Bronchial epithelial cell (primary cell): ENCODE results near the gene KATNIP. TPM values are rescaled to one million over a fixed set of nuclear protein-coding genes. Genes with fewer than 3 reads are reported as not detected.

Source experiments
- DNase-seq: peaks from one replicate; pipeline ENCODE4 v3.0.0-alpha.2; 2010; ENCODE audit warnings: low read depth
- FAIRE-seq: peaks from 2 replicates; lab custom pipeline; 2011; peaks lifted over from hg19 to GRCh38; lab: Jason Lieb, UNC
- H3K27me3 ChIP-seq: 2 replicates; pipeline ENCODE4 v1.5.1; 2011; ENCODE audit warnings: low read length; ENCODE audit not compliant: control insufficient read depth, insufficient read depth
- H3K36me3 ChIP-seq: 2 replicates; pipeline ENCODE4 v1.5.1; 2011; ENCODE audit warnings: low read length; ENCODE audit not compliant: control insufficient read depth, insufficient read depth
- H3K4me3 ChIP-seq: 2 replicates; pipeline ENCODE4 v1.5.1; 2011; ENCODE audit warnings: mild to moderate bottlenecking, low read depth, low read length, control low read depth
- CTCF ChIP-seq: IDR thresholded peaks from 2 replicates; pipeline ENCODE4 v1.5.1; 2011; ENCODE audit warnings: mild to moderate bottlenecking, moderate library complexity, low read length, control low read depth, inconsistent platforms; ENCODE audit not compliant: insufficient read depth, severe bottlenecking
- total RNA-seq: library from RNA; depleted of rRNA; stranded (reverse); fragments of >200 nt; gene quantifications from 2 replicates; pipeline ENCODE4 v1.2.1, GENCODE V29; 2014

The KATNIP gene
- total RNA-seq, 1 donor from 2014 or later, result 14.7 TPM

GRCh38 chr16:27583634-27584033, 33.7 kb downstream of the KATNIP start:
- peaks cover 1% of the 10 kb centered on the region for H3K36me3 ChIP-seq
- no peaks in the 10 kb centered on the region for H3K27me3 ChIP-seq
- FAIRE-seq, result no peak
- no peak for TF ChIP-seq CTCF
- no peak for DNase-seq
- no peak overlapping the region for H3K4me3 ChIP-seq

GRCh38 chr16:27585200-27585599, 35.3 kb downstream of the KATNIP start:
- FAIRE-seq, result no peak
- Histone ChIP-seq H3K27me3 (no peaks in the 10 kb centered on the region), H3K4me3 (no peak overlapping the region), H3K36me3 (peaks cover 1% of the 10 kb centered on the region)
- DNase-seq, result no peak
- TF ChIP-seq CTCF, result no peak

- peaks cover 1% of the 10 kb centered on the region for H3K36me3 ChIP-seq
- no peak for DNase-seq
- H3K4me3 ChIP-seq, result no peak overlapping the region
- TF ChIP-seq CTCF, result no peak
- no peaks in the 10 kb centered on the region for H3K27me3 ChIP-seq
- no peak for FAIRE-seq
Measured at GRCh38 chr16:27586711-27587110, 36.8 kb downstream of the KATNIP start.

GRCh38 chr16:27588057-27588456, 38.1 kb downstream of the KATNIP start:
- H3K36me3 ChIP-seq, result peaks cover 1% of the 10 kb centered on the region
- FAIRE-seq (no peak), DNase-seq (no peak)

GRCh38 chr16:27591837-27592236, 41.9 kb downstream of the KATNIP start:
- no peak for DNase-seq
- no peaks in the 10 kb centered on the region for H3K36me3 ChIP-seq
- no peak for TF ChIP-seq CTCF
- H3K4me3 ChIP-seq, result no peak overlapping the region
- FAIRE-seq, result no peak
- no peaks in the 10 kb centered on the region for H3K27me3 ChIP-seq

More at GRCh38 chr16:27588057-27588456, 38.1 kb downstream of the KATNIP start:
- Histone ChIP-seq H3K27me3 (no peaks in the 10 kb centered on the region), H3K4me3 (no peak overlapping the region)
- no peak for TF ChIP-seq CTCF

- no peak for TF ChIP-seq CTCF
- Histone ChIP-seq H3K27me3 (no peaks in the 10 kb centered on the region), H3K4me3 (no peak overlapping the region), H3K36me3 (peaks cover 3% of the 10 kb centered on the region)
- no peak for DNase-seq
- FAIRE-seq, result no peak
Measured at GRCh38 chr16:27595475-27595874, 45.5 kb downstream of the KATNIP start.
